GM21529 (cell line): ENCODE measurements around the gene OR2H2.
A peak's percentile ranks its signal among the peaks of the same experiment; 100 is the strongest.

Experiments
- ATAC-seq: cut with Tn5 transposase; IDR thresholded peaks from one replicate; pipeline ENCODE4 v1.9.1; 2021; ENCODE audit not compliant: unreplicated experiment

The OR2H2 gene

DNA sequence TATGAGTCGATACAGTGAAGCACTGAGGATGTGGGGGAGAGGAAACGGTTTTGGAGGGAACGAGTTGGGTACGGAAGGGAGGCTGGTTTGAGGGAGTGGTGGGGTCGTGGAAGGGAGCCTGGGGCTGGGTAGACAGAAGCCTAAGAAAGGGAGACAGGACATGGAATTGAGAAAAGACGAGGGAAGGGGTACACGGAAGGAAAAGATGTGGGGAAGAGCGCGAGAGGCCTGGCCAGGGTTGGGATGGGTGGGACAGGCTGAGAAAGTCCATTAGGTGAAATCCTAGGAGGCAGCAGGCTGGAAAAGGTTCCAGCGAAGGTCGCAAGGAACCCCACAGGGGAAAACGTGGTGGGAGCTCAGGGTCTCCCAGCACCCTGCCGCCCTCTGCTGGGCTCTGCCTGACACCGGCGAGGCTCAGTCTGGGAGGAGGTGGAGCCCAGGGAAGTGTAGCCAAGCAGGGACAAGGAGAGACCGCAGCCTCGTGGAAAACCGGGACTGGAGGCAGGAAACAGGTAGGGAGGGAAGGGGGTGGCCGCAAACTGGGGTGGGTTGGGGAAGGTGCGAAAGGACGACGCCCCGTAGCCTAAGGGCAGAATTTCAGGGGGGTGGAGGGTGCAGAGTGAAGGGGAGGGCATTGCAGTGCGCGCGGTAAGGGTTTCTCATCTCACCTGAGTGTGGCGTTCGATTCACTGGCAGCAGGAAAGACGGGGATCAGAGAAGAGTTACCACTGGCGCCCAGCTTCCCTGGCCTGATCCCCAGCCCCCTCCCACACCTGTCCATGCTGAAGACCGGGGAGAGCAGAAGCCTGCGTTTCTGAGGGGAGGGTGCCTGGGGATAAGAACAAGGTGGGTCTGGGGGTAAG is 43.7 kb downstream of the OR2H2 start:
- peak; percentile 37 for ATAC-seq

DNA sequence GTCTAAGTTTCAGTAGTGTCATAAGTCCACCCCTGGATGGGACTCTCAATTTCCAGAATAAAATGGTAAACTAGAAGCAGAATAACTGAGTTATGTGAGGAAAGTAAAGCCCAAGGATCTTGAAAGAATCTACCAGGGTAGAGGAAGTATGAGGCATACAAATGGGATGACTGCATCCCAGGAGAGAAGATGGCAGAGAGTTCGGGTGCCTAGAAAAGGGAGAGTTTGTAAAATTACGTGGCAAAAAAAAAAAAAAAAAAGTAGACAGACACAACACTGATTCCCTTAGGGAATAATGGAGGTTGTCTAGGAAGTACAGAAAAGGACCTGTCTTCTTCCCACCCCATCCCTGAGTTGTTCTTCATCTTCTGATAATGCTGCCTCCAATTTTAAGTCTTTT is 44.6 kb downstream of the OR2H2 start:
- ATAC-seq, result no peak

DNA sequence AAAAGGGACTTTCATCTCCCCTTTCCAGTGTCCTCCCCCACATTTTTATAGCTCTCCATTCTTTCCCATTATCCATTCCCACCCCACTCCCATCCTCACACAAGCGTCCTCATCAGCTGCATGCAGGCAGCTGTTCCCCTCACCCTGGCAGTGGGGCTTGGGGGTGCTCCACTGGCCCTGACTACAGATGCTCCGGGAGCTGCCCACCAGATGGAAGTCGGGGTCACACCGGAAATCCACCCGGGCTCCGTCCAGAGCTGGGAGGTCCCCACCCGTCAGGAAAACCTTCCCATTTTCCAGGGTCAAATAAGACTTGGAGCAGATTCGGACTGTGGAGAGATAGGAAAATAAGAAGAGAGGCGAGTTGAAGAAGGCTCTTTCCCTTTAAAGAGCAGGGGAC is 45.4 kb downstream of the OR2H2 start:
- no peak for ATAC-seq

DNA sequence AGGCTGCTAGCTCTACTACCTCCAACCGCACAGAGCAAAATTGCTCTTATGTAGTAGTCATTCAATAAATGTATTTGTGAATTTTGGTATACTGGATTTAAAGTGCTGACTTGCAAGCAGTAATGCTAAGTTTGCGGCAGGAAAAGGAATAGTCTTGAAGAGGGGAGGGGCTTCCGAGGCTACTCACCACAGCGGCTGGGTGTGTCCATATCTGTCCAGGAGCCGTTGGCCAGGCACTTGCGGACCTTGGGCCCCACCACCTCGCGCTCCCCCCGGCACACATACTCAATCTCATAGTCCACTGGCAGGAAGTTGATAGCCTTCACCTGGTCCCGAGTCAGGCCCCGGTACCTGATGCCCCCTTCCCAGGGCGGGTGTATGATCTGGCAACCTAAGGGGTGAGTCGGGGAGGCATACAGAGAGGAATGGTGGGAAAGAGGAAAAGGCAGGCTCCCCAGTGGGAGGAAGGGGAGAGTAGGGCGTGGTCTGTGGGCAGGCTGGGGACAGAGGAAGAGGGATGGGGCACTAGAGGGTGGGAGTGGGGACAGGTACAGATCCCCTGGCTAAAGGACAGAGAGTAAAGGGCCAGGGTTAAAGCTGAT is 46.4 kb downstream of the OR2H2 start:
- no peak for ATAC-seq

DNA sequence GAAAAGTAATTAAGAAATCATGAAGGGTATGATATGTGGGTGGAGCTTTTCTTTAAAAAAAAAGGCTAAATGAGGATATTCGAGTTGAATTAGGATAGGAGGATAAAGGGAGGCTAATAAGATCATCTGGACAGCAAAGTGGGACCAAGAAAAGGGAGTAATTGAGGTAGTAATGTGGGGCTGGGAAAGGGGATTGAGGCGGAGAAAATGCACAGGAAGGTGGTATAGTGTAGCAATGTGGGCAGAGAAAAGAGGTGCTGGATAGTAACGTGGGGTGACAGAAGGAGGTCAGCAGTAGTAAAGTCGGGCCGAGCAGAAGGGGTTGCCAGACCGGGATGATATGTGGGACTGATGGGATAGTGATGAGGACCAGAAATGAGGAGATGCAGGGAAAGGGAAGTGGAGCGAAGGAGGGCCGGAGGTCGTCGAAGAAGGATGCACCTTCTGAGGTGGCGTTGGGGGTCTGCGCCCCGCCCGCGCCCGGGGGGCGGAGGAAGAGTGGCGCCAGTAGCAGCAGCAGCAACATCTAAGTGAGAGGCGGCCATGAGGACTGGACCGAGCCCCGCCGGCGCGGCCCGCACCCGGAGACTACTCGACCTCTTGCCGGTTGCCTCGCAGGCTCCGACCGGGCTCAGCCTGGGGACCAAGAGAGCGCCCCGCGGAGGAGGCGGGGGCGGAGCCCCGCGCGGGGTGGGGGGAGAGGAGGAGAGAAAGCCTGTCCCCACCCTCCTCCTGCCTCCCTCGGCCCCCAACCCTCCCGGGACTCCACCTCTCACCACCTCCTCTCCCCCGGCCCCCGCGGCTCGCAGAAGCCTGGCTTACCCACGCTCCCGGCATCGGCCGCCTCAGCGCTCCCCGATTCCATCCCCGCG is 47.2 kb downstream of the OR2H2 start:
- peak; percentile 34 for ATAC-seq

DNA sequence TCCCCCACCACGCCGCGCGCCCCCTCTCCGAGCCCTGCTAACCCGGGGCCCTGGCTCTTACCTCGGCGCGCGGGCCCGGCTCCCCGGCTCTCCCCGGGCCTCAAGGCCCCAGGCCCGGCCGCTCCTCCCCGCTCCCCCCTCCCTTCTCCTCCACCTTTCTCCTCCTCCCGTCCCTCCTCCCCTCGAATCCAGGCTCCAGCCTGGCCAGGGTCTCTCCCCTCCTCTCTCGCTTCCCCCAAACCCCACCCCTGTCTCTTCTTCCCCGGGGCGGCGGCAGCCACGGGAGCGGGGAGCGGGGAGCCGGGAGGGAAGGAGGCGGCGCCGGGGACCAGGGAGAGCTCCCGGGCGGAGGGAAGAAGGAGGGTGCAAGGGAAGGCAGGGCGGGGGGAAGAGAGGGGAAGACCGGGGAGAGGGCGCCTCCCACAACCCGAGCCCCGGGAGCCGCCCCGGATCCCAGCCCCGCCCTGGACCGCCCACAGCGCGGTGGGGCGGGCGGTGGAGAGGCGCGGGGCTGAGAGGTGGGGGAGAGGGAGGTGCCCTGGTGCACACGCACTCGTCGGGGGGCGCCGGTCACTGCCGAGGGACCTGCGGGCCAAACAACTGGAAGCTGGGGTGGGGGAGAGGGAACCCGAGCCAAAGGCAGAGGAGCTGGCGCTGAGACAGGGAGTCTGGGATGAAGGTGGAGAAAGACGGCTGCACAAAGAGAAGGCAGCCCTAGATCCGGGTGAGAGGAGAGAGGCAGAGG is 48.0 kb downstream of the OR2H2 start, which contains the start of gene GABBR1:
TSS of gene GABBR1 (minus strand) at position 395 of the 745 bp plus-strand sequence. CDS start 798 bp downstream, outside the sequence.
- ATAC-seq, result peak; percentile 70

DNA sequence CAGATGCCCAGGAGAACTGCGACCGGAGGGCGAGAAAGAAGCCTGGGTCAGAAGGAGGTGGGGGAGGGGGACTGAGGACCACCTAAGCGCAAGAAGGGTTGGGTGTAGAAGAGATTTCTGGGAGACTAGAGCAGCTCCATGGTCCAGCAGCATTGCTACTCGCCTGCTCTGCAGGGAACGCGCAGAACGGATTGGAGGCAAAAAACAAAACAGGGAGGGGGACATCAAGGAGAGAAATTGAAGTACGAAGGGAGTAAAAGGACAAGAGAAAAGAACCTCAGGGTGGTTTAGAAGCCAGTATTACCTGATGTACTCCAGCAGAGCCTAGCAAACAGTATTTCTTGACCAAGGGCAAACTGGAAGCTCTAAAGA is 48.6 kb downstream of the OR2H2 start:
- ATAC-seq, result no peak

DNA sequence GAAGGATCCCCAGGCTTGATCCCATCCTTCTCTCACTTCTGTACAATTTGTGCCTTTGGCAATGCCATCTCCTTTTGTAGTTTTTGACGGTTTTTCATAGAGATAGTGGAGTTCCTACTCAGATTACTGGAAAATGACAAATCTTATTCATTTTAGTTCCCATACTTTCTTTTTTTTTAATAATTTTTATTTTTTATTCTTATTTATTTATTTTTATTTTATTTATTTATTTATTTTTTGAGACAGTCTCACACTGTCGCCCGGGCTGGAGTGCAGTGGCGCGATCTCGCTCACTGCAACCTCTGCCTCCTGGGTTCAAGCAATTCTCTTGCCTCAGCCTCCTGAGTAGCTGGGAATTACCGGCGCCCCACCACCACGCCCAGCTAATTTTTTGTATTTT is 52.3 kb downstream of the OR2H2 start:
- ATAC-seq, result no peak
